ENCODE results near the gene LRRFIP1.
"Not testable (repeated sequence)": the region's sequence is repeated elsewhere in the genome, so short reads cannot be mapped to it uniquely, and the experiment has no call there.

LRRFIP1 gene

GRCh38 chr2:237596520-237597195, 30.7 kb upstream of the LRRFIP1 start:
- in situ Hi-C loops (cut with MboI; ENCODE audit: low sequenced_read_pairs): no loop called here

- in situ Hi-C loops (cut with MboI; ENCODE audit: low sequenced_read_pairs): no loop called here
These were observed 29.9 kb upstream of the LRRFIP1 start for GRCh38 chr2:237597196-237598145.

GRCh38 chr2:237598468-237599208, 28.7 kb upstream of the LRRFIP1 start:
- in situ Hi-C loops (cut with MboI; ENCODE audit: low sequenced_read_pairs): no loop called here

GRCh38 chr2:237599465-237600110, 27.8 kb upstream of the LRRFIP1 start:
- in situ Hi-C loops (cut with MboI; ENCODE audit: low sequenced_read_pairs): no loop called here

- in situ Hi-C loops (cut with MboI; ENCODE audit: low sequenced_read_pairs): no loop called here
These were observed 27.1 kb upstream of the LRRFIP1 start for GRCh38 chr2:237600205-237600846.

DNA sequence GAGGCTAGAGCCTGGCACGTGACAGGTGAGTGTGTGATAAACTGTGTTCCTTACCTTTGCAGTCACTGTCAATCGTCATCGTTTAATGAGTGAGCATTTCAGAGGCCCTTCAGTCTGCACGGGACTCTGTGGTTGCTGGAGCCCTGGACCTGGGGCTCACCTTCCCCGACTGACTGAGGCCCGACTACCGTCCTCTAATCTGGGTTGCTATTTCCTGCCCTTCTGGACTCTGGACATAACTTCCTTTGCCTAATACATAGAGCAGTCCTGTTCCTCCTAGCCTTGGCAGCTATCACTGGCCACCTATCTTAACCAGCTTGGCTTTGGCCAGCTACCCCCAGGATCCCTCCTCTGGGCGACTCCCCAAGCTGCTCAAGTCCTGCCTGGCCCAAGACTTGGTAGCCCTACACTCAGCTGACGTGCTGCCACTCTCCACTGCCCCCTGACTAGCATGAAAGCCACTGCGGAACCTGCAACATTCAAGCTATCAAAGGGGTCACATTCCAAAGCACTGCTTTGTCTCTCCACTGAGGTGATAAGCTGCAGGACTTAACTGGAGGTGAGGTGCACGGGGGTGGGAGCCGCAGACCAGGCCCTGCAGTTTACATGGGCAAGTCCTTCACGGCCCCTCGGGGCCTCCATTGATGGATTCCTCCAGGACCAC, 25.8 kb upstream of the LRRFIP1 start:
- in situ Hi-C loops (cut with MboI; ENCODE audit: low sequenced_read_pairs): no loop called here

- in situ Hi-C loops (cut with MboI; ENCODE audit: low sequenced_read_pairs): no loop called here
These were observed 25.0 kb upstream of the LRRFIP1 start for GRCh38 chr2:237602409-237602808.

DNA sequence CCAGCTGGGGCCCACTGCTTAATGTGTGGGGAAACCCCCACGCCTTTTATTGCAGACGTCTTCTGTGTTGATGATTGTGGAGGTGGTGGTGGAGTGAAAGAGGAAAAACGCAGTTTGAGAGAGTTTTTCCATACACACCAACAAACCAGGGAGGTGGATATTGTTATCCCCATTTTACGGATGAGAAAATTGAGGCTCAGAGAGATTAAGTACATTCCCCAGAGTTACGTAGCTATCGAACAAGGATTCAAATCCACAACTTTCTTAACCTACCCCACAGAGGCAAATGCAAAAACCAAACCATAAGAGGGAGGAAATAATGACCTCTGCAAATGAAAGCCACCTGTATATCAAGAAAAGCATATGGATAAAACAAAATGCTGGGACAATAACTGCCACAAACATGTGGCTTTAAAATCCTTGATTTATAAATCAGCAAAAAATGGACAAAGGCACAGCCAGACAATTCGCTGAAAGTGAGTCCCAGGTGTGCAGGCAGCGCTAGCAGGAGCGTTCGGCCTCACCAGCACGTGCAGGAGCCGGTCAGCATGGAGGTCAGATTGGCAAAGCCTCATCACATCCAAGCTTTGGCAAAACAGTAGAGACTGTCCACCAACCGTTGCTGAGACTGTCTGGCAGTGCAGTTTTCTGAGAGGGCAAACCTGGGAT, 24.2 kb upstream of the LRRFIP1 start:
- in situ Hi-C loops (cut with MboI; ENCODE audit: low sequenced_read_pairs): no loop called here

DNA sequence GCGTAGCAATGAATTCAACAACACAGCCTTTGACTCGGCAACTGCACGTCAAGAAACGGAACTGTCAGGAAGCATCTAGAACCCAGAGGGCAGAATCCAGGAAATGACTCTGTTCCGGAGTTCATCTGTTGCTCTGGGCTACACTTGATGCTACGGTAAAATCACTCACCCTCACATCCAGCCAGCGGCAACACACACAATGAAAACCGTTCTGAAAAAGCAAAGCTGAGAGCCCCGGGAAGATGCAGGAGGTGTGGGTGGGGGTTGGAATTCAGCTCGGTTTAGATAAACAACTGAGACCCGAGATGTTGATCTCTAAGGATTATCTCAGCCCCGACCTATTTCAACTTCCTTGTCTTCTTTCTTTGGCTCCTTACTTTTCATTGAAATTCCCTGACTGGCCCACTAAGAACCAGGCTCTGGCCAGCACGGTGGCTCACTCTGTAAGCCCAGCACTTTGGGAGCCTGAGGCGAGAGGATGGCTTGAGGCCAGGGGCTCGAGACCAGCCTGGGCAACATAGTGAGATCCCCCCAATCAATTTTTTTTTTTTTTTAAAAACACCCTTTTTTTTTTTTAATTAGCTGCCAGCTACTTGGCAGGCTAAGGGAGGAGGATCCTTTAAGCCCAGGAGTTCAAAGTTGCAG, 23.5 kb upstream of the LRRFIP1 start:
- in situ Hi-C loops (cut with MboI; ENCODE audit: low sequenced_read_pairs): no loop called here

- in situ Hi-C loops (cut with MboI; ENCODE audit: low sequenced_read_pairs): no loop called here
These were observed 23.0 kb upstream of the LRRFIP1 start for GRCh38 chr2:237604391-237604790.

- in situ Hi-C loops (cut with MboI; ENCODE audit: low sequenced_read_pairs): no loop called here
These were observed 22.4 kb upstream of the LRRFIP1 start for GRCh38 chr2:237604960-237605359.

DNA sequence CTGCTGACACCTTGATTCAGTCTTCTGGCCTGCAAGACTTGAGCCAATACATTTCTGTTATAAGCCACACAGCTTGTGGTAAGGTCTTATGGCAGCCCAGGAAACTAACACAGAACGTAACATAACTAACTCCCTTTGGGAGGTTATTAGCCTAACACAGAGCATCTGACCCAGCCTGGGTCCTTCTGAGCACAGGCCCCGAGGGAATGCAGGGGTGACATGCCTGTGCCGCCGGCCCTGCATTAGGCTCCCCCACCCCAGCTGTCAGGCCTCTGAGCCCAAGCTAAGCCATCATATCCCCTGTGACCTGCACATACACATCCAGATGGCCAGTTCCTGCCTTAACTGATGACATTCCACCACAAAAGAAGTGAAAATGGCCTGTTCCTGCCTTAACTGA, 20.9 kb upstream of the LRRFIP1 start:
- in situ Hi-C loops (cut with MboI; ENCODE audit: low sequenced_read_pairs): not testable (repeated sequence)

- in situ Hi-C loops (cut with MboI; ENCODE audit: low sequenced_read_pairs): no loop called here
These were observed 14.6 kb upstream of the LRRFIP1 start for GRCh38 chr2:237612527-237613357.

DNA sequence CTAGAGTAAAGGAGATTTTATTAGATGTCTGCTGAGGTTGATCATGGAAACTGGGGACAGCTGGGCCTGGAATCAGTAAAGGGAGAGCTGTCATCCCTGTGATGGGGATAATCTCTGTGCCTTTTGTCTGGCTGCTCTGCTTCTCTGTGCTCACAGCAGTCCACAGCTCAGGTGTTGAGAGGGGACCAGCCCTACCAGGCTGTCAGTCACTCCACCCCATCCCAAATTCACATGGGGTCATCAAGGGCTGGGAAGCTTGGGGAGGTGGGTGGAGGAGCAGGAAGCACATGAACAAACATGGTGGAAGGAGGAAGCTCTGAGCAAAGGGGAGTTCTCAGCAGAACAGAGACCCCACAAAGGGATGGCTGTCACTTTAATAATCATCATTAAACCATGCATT, 13.7 kb upstream of the LRRFIP1 start:
- in situ Hi-C loops (cut with MboI; ENCODE audit: low sequenced_read_pairs): no loop called here

DNA sequence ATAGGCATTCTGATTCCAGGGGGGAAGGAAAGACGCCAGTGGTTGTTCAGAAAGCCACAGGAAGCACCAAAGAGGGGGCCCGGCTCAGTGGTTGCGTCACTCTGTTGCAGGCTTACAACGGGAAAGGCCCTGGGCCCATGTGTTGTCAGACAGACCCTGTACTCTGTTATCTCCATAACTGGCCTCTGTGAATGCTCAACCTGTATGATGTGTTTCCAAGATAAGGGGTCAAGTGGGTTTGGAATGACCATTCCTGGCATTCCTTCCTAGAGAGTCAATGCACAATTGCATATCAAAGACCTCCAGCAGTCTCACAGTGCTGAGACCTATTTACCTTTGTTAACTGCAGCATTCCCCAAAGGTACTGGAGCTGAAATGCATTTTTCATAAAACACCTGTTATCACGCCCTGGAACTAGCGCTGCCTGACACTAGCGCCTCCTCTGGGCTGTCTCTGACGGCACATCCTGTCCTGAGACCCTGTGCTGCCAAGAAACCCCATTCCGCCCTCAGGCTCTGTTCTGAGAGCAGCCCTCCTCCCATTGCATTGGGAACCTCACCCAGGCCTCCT, 13.2 kb upstream of the LRRFIP1 start:
- in situ Hi-C loops (cut with MboI; ENCODE audit: low sequenced_read_pairs): no loop called here

- in situ Hi-C loops (cut with MboI; ENCODE audit: low sequenced_read_pairs): no loop called here
These were observed 11.6 kb upstream of the LRRFIP1 start for GRCh38 chr2:237615631-237616249.

DNA sequence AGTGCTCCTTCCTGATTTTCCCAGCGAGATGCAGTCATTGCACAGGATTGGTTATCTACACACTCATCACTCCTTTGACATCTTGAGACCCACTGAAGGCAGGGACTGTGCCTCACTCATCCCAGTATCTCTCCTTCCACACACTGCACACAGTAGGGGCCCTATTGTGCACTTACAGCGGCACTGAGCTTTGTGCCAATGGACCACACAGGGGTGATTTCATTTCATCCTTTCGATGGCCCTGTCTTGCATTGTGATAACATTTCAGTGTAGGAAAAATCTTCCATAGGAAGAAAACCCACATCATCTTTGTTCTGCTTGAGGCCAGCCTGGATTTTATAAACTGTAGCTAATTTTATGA, 11.0 kb upstream of the LRRFIP1 start:
- in situ Hi-C loops (cut with MboI; ENCODE audit: low sequenced_read_pairs): no loop called here
